MM.1S (cell line): ENCODE data around the gene PEX26.
"Not testable (repeated sequence)": the region's sequence is repeated elsewhere in the genome, so short reads cannot be mapped to it uniquely, and the experiment has no call there.

Experiments
- DNase-seq: peaks from one replicate; pipeline ENCODE4 v3.0.0-alpha.2; 2015
- H2AFZ ChIP-seq: fragments of 300-600 bp; sonication (generic); 2 replicates; pipeline ENCODE4 v1.6.0; 2016; ENCODE audit warnings: antibody characterized with exemption, low read length
- H3F3A ChIP-seq: fragments of 300-600 bp; sonication (generic); 2 replicates; pipeline ENCODE4 v1.6.1; 2016; ENCODE audit warnings: mild to moderate bottlenecking, antibody characterized with exemption, low read length, moderate library complexity, mixed read lengths; ENCODE audit not compliant: insufficient read depth
- H3K27ac ChIP-seq: fragments of 300-600 bp; sonication (generic); 2 replicates; pipeline ENCODE4 v1.5.1; 2016; ENCODE audit warnings: mild to moderate bottlenecking, low read length
- H3K27me3 ChIP-seq: fragments of 300-600 bp; sonication (generic); replicated peaks from 2 replicates; pipeline ENCODE4 v1.6.0; 2016; ENCODE audit warnings: low read length; ENCODE audit not compliant: insufficient read depth
- H3K36me3 ChIP-seq: fragments of 300-600 bp; sonication (generic); replicated peaks from 2 replicates; pipeline ENCODE4 v1.6.1; 2016; ENCODE audit warnings: mild to moderate bottlenecking, low read length, mixed read lengths; ENCODE audit not compliant: insufficient read depth
- H3K4me1 ChIP-seq: fragments of 300-600 bp; sonication (generic); 2 replicates; pipeline ENCODE4 v1.6.1; 2016; ENCODE audit warnings: low read length, mixed read lengths
- H3K4me2 ChIP-seq: fragments of 300-600 bp; sonication (generic); 2 replicates; pipeline ENCODE4 v1.6.0; 2016; ENCODE audit warnings: low read depth, low read length
- H3K4me3 ChIP-seq: fragments of 300-600 bp; sonication (generic); 2 replicates; pipeline ENCODE4 v1.5.1; 2016; ENCODE audit warnings: low read length, mixed read lengths
- H3K79me2 ChIP-seq: fragments of 300-600 bp; sonication (generic); 2 replicates; pipeline ENCODE4 v1.6.1; 2016; ENCODE audit warnings: mixed run types, low read length, mixed read lengths
- H3K9ac ChIP-seq: fragments of 300-600 bp; sonication (generic); 2 replicates; pipeline ENCODE4 v1.6.1; 2016; ENCODE audit warnings: low read length, mixed read lengths
- H3K9me2 ChIP-seq: fragments of 300-600 bp; sonication (generic); replicated peaks from 2 replicates; pipeline ENCODE4 v1.6.1; 2016; ENCODE audit warnings: mild to moderate bottlenecking, low read length, mixed read lengths; ENCODE audit not compliant: insufficient read depth
- H3K9me3 ChIP-seq: fragments of 300-600 bp; sonication (generic); replicated peaks from 2 replicates; pipeline ENCODE4 v1.6.1; 2016; ENCODE audit warnings: mild to moderate bottlenecking, low read length, mixed read lengths; ENCODE audit not compliant: insufficient read depth
- H4K20me1 ChIP-seq: fragments of 300-600 bp; sonication (generic); 2 replicates; pipeline ENCODE4 v1.6.1; 2016; ENCODE audit warnings: mild to moderate bottlenecking, low read length, moderate library complexity, mixed read lengths; ENCODE audit not compliant: insufficient read depth
- CTCF ChIP-seq: fragments of 300-600 bp; sonication (generic); IDR thresholded peaks from 2 replicates; pipeline ENCODE4 v1.5.1; 2016; ENCODE audit warnings: antibody characterized with exemption, low read length, mixed read lengths
- EZH2 ChIP-seq: fragments of 300-600 bp; sonication (generic); optimal IDR thresholded peaks from 2 replicates; pipeline ENCODE3; 2017; ENCODE audit warnings: low read depth, mild to moderate bottlenecking, antibody characterized with exemption, low read length, mixed read lengths
- EZH2phosphoT487 ChIP-seq: fragments of 300-600 bp; sonication (generic); IDR thresholded peaks from 2 replicates; pipeline ENCODE4 v1.6.1; 2018; ENCODE audit warnings: antibody characterized with exemption, low read length

Gene PEX26

GRCh38 chr22:18073467-18073866, 4.3 kb upstream of the PEX26 start:
- Histone ChIP-seq H4K20me1 (no peaks in the 10 kb centered on the region), H3K79me2 (peaks cover 17% of the 10 kb centered on the region), H3K27ac (no peak overlapping the region), H3K9me2 (no peaks in the 10 kb centered on the region), H3K4me2 (no peak overlapping the region), H3K4me3 (no peak overlapping the region), H3K9me3 (no peaks in the 10 kb centered on the region), H2AFZ (no peak overlapping the region), H3K36me3 (no peaks in the 10 kb centered on the region), H3K27me3 (no peaks in the 10 kb centered on the region), H3K4me1 (peaks cover 13% of the 10 kb centered on the region; the same call in 1 of the 2 replicates), H3K9ac (no peak overlapping the region), H3F3A (peaks cover 4% of the 10 kb centered on the region; the same call in 1 of the 2 replicates)
- TF ChIP-seq CTCF = no peak
- TF ChIP-seq EZH2phosphoT487 = no peak
- TF ChIP-seq EZH2 = no peak
- DNase-seq = no peak

- not testable (repeated sequence) for H3K9me2 ChIP-seq, H3K27me3 ChIP-seq, H3K36me3 ChIP-seq, DNase-seq, H2AFZ ChIP-seq, H3K4me3 ChIP-seq, H3K4me2 ChIP-seq, H3K27ac ChIP-seq, H3F3A ChIP-seq, H4K20me1 ChIP-seq, H3K9ac ChIP-seq, H3K9me3 ChIP-seq
- H3K79me2 ChIP-seq = peaks cover 22% of the 10 kb centered on the region
- peaks cover 13% of the 10 kb centered on the region; the same call in 1 of the 2 replicates for H3K4me1 ChIP-seq
These were observed 3.9 kb upstream of the PEX26 start for GRCh38 chr22:18073927-18074326.

- no peak for TF ChIP-seq EZH2
- TF ChIP-seq EZH2phosphoT487 = no peak
- no peak for TF ChIP-seq CTCF
- no peak overlapping the region for H2AFZ ChIP-seq
- H3K4me3 ChIP-seq = no peak overlapping the region
- H3K9ac ChIP-seq = no peak overlapping the region
- H3K4me2 ChIP-seq = no peak overlapping the region
- DNase-seq = no peak
- no peak overlapping the region for H3K27ac ChIP-seq
- H3K27me3 ChIP-seq = no peaks in the 10 kb centered on the region
- H3K4me1 ChIP-seq = peaks cover 13% of the 10 kb centered on the region; the same call in 1 of the 2 replicates
- H4K20me1 ChIP-seq = no peaks in the 10 kb centered on the region
- H3K9me3 ChIP-seq = no peaks in the 10 kb centered on the region
- H3F3A ChIP-seq = peaks cover 6% of the 10 kb centered on the region; the same call in 1 of the 2 replicates
- H3K9me2 ChIP-seq = no peaks in the 10 kb centered on the region
- peaks cover 35% of the 10 kb centered on the region for H3K79me2 ChIP-seq
- no peaks in the 10 kb centered on the region for H3K36me3 ChIP-seq
These were observed 2.6 kb upstream of the PEX26 start for GRCh38 chr22:18075101-18075719.
